Aorta (tissue), 5 donors: ENCODE results near the gene ERP44. TPM values are rescaled to one million over a fixed set of nuclear protein-coding genes. Genes with fewer than 3 reads are reported as not detected.
"Not testable (repeated sequence)": the region's sequence is repeated elsewhere in the genome, so short reads cannot be mapped to it uniquely, and the experiment has no call there.

Source experiments
- ATAC-seq: fragments of 200-7000 bp; cut with Tn5 transposase; one replicate; pipeline ENCODE4 v1.9.1; 2022; ENCODE audit warnings: moderate library complexity; ENCODE audit not compliant: low FRiP score
- DNase-seq, 2 donors: peaks; one replicate each; pipeline ENCODE4 v3.0.0-alpha.2; 2020
- H3K27ac ChIP-seq, 2 donors: one replicate each; pipeline ENCODE4 v1.5.1; 2013; ENCODE audit warnings: low read length in 2 of 2, mild to moderate bottlenecking in 2 of 2, moderate library complexity in 2 of 2, control low read depth in 1 of 2, inconsistent platforms in 1 of 2, low read depth in 1 of 2
- H3K27me3 ChIP-seq, 2 donors: one replicate each; pipeline ENCODE4 v1.6.1; 2013; ENCODE audit warnings: control low read depth in 1 of 2, low read length in 1 of 2, mild to moderate bottlenecking in 1 of 2, moderate library complexity in 1 of 2; ENCODE audit not compliant: insufficient read depth in 2 of 2, control insufficient read depth in 1 of 2
- H3K36me3 ChIP-seq, 2 donors: one replicate each; pipeline ENCODE4 v1.6.1; 2013; ENCODE audit warnings: control low read depth in 1 of 2, low read length in 1 of 2, mild to moderate bottlenecking in 1 of 2; ENCODE audit not compliant: insufficient read depth in 2 of 2, control insufficient read depth in 1 of 2
- H3K4me1 ChIP-seq, 2 donors: one replicate each; pipeline ENCODE4 v1.6.1; 2013; ENCODE audit warnings: low read length in 2 of 2, control low read depth in 1 of 2, mild to moderate bottlenecking in 1 of 2, moderate library complexity in 1 of 2; ENCODE audit not compliant: insufficient read depth in 2 of 2, control insufficient read depth in 1 of 2
- H3K4me3 ChIP-seq, 2 donors: one replicate each; pipeline ENCODE4 v1.5.1; 2013; ENCODE audit warnings: low read length in 2 of 2, control low read depth in 1 of 2, mild to moderate bottlenecking in 1 of 2
- H3K9me3 ChIP-seq: one replicate; pipeline ENCODE4 v1.6.1; 2013; ENCODE audit warnings: mild to moderate bottlenecking, low read length; ENCODE audit not compliant: control insufficient read depth
- WGBS, 2 donors: extraction: QIAGEN DNeasy Blood & Tissue Kit; methylation state at CpG; one replicate each; pipeline ENCODE4 v1.1.7; 2013; 5-methylcytosine and 5-hydroxymethylcytosine counted together
- intact Hi-C, 2 donors: fragments of 100-400 bp; cut with DNase I; formaldehyde crosslinking; loops; one replicate each; pipeline versions ENCODE4 v1.14.2 to v1.15.0; 2022
- polyA plus RNA-seq, 2 donors: library from polyadenylated mRNA; stranded (reverse); fragments of 200-250 nt; gene quantifications; one replicate each; pipeline ENCODE4 v1.2.3, GENCODE V29; 2013
- total RNA-seq, 2 donors: library from RNA; stranded (reverse); fragmentation: NEBNext Ultra II Directional; extraction: Animal tissue kit (Norgen Biotek cat#: 25700); gene quantifications; one replicate each; pipeline ENCODE4 v1.2.1, GENCODE V29; 2021
- donor health status: healthy with polysubstance abuse.
- donor health status: Bipolar disorder and iron deficiency.
- donor health status: DM: no; HTN: no; CAD: no.
- donor health status: DM: no; HTN: no; CAD: no.
- donor health status: DM: yes; HTN: yes; CAD: no.

The ERP44 gene
- total and polyA plus RNA-seq, 4 donors: 10.5 to 19.1 (median 16.8) TPM

- Histone ChIP-seq H3K4me3 (no peak overlapping the region), H3K9me3 (no peaks in the 10 kb centered on the region), H3K4me1 (no peaks in the 10 kb centered on the region), H3K36me3 (peaks cover 0 to 2% of the 10 kb centered on the region in 2 donors), H3K27me3 (no peaks in the 10 kb centered on the region), H3K27ac (no peak overlapping the region)
- no peak for ATAC-seq
- intact Hi-C loops: no loop called here
- WGBS, 2 donors: 94 to 97% methylated on average over 23 to 26 of the region's 26 CpGs
- DNase-seq: no peak
These were observed 99.9 kb downstream of the ERP44 start for GRCh38 chr9:99998866-99999265.

GRCh38 chr9:99998266-99998665 lies 100.5 kb downstream of the ERP44 start:
- WGBS, 2 donors: 90 to 93% methylated on average over 22 of the region's 22 CpGs
- intact Hi-C loops: no loop called here
- DNase-seq: no peak

GRCh38 chr9:99990508-99990907 lies 108.3 kb downstream of the ERP44 start:
- H3K4me3 ChIP-seq, DNase-seq, H3K27me3 ChIP-seq, H3K27ac ChIP-seq, H3K9me3 ChIP-seq, intact Hi-C loops, H3K36me3 ChIP-seq, ATAC-seq, H3K4me1 ChIP-seq: not testable (repeated sequence)
- 92 to 93% methylated on average over 2 of the region's 2 CpGs for WGBS, 2 donors

More at GRCh38 chr9:99998266-99998665, 100.5 kb downstream of the ERP44 start:
- Histone ChIP-seq H3K4me1 (no peaks in the 10 kb centered on the region), H3K27me3 (no peaks in the 10 kb centered on the region), H3K36me3 (peaks cover 0 to under 1% of the 10 kb centered on the region in 2 donors), H3K27ac (no peak overlapping the region), H3K9me3 (no peaks in the 10 kb centered on the region), H3K4me3 (no peak overlapping the region)
- ATAC-seq: no peak

- no peaks in the 10 kb centered on the region for H3K4me1 ChIP-seq
- DNase-seq (no peak), ATAC-seq (no peak)
- H3K9me3 ChIP-seq: no peaks in the 10 kb centered on the region
- H3K27me3 ChIP-seq: no peaks in the 10 kb centered on the region
- intact Hi-C loops: no loop called here
- no peak overlapping the region for H3K4me3 ChIP-seq
- no peaks in the 10 kb centered on the region for H3K36me3 ChIP-seq
- no peak overlapping the region for H3K27ac ChIP-seq
These were observed 112.2 kb downstream of the ERP44 start for GRCh38 chr9:99986642-99987041.

GRCh38 chr9:99980598-99980997 lies 118.2 kb downstream of the ERP44 start:
- H3K9me3 ChIP-seq: no peaks in the 10 kb centered on the region
- no peaks in the 10 kb centered on the region for H3K27me3 ChIP-seq
- H3K4me3 ChIP-seq: no peak overlapping the region
- intact Hi-C loops: no loop called here
- no peak for ATAC-seq
- DNase-seq: no peak
- no peaks in the 10 kb centered on the region for H3K36me3 ChIP-seq
- H3K27ac ChIP-seq: no peak overlapping the region
- no peaks in the 10 kb centered on the region for H3K4me1 ChIP-seq
- 71 to 79% methylated on average over 2 of the region's 2 CpGs for WGBS, 2 donors

GRCh38 chr9:99978221-99978620 lies 120.6 kb downstream of the ERP44 start:
- ATAC-seq (no peak), DNase-seq (no peak)
- intact Hi-C loops: no loop called here
- no peak overlapping the region for H3K27ac ChIP-seq
- no peaks in the 10 kb centered on the region for H3K9me3 ChIP-seq
- H3K4me1 ChIP-seq: no peaks in the 10 kb centered on the region
- H3K36me3 ChIP-seq: no peaks in the 10 kb centered on the region
- 96 to 97% methylated on average over 1 of the region's 1 CpG for WGBS, 2 donors
- H3K27me3 ChIP-seq: no peaks in the 10 kb centered on the region
- H3K4me3 ChIP-seq: no peak overlapping the region

- Histone ChIP-seq H3K9me3 (no peaks in the 10 kb centered on the region), H3K27ac (peak overlapping the region in 1 of 2 donors; percentile 25), H3K4me3 (no peak overlapping the region), H3K27me3 (no peaks in the 10 kb centered on the region), H3K4me1 (no peaks in the 10 kb centered on the region), H3K36me3 (peaks cover 0 to 3% of the 10 kb centered on the region in 2 donors)
- DNase-seq: no peak
- WGBS, 2 donors: 86 to 93% methylated on average over 3 of the region's 3 CpGs
- ATAC-seq: no peak
- intact Hi-C loops: no loop called here
These were observed 121.6 kb downstream of the ERP44 start for GRCh38 chr9:99977033-99977792.

- H3K36me3 ChIP-seq: peaks cover 3 to 7% of the 10 kb centered on the region in 2 donors
- 88 to 93% methylated on average over 3 of the region's 3 CpGs for WGBS, 2 donors
These were observed 125.3 kb downstream of the ERP44 start for GRCh38 chr9:99973455-99973854.

GRCh38 chr9:99971410-99971809 lies 127.4 kb downstream of the ERP44 start:
- no peaks in the 10 kb centered on the region for H3K9me3 ChIP-seq
- H3K36me3 ChIP-seq: peaks cover 5 to 7% of the 10 kb centered on the region in 2 donors
- H3K4me1 ChIP-seq: no peaks in the 10 kb centered on the region
- H3K27ac ChIP-seq: no peak overlapping the region
- intact Hi-C loops: no loop called here
- ATAC-seq (no peak), DNase-seq (no peak)
- no peak overlapping the region for H3K4me3 ChIP-seq
- H3K27me3 ChIP-seq: no peaks in the 10 kb centered on the region

More at GRCh38 chr9:99973455-99973854, 125.3 kb downstream of the ERP44 start:
- intact Hi-C loops: no loop called here
- no peaks in the 10 kb centered on the region for H3K4me1 ChIP-seq
- no peak overlapping the region for H3K4me3 ChIP-seq
- H3K9me3 ChIP-seq: no peaks in the 10 kb centered on the region
- H3K27me3 ChIP-seq: no peaks in the 10 kb centered on the region
- no peak for DNase-seq
- ATAC-seq: no peak
- no peak overlapping the region for H3K27ac ChIP-seq
